ENCODE measurements around the gene ANXA5.
"Not testable (repeated sequence)": the region's sequence is repeated elsewhere in the genome, so short reads cannot be mapped to it uniquely, and the experiment has no call there.

The ANXA5 gene

GRCh38 chr4:121737846-121738554, 41.2 kb upstream of the ANXA5 start:
- no peak for TF ChIP-seq CTCF (IDR thresholded peaks at IDR 0.05; ENCODE audit: low read depth, low read length, missing control alignments)
- no peak for DNase-seq (ENCODE audit: extremely low read depth, low read depth)
- no peak overlapping the region for H3K4me3 ChIP-seq (replicated peaks; ENCODE audit: low read depth, low read length)

GRCh38 chr4:121736735-121737351, 40.1 kb upstream of the ANXA5 start:
- DNase-seq (ENCODE audit: extremely low read depth, low read depth) = peak; percentile 36
- no peak overlapping the region for H3K4me3 ChIP-seq (replicated peaks; ENCODE audit: low read depth, low read length)
- TF ChIP-seq CTCF (IDR thresholded peaks at IDR 0.05; ENCODE audit: low read depth, low read length, missing control alignments) = peak; percentile 60

GRCh38 chr4:121734571-121734970, 37.8 kb upstream of the ANXA5 start:
- DNase-seq (ENCODE audit: extremely low read depth, low read depth) = no peak
- no peak for TF ChIP-seq CTCF (IDR thresholded peaks at IDR 0.05; ENCODE audit: low read depth, low read length, missing control alignments)
- H3K4me3 ChIP-seq (replicated peaks; ENCODE audit: low read depth, low read length) = no peak overlapping the region

- no peak for TF ChIP-seq CTCF (IDR thresholded peaks at IDR 0.05; ENCODE audit: low read depth, low read length, missing control alignments)
Measured at GRCh38 chr4:121733942-121734341, 37.2 kb upstream of the ANXA5 start.

GRCh38 chr4:121729753-121730152, 33.0 kb upstream of the ANXA5 start:
- not testable (repeated sequence) for DNase-seq (ENCODE audit: extremely low read depth, low read depth); H3K4me3 ChIP-seq (replicated peaks; ENCODE audit: low read depth, low read length)

More at GRCh38 chr4:121733942-121734341, 37.2 kb upstream of the ANXA5 start:
- DNase-seq (ENCODE audit: extremely low read depth, low read depth) = no peak
- no peak overlapping the region for H3K4me3 ChIP-seq (replicated peaks; ENCODE audit: low read depth, low read length)

GRCh38 chr4:121728798-121729226, 32.0 kb upstream of the ANXA5 start:
- TF ChIP-seq CTCF (IDR thresholded peaks at IDR 0.05; ENCODE audit: low read depth, low read length, missing control alignments) = no peak
- DNase-seq (ENCODE audit: extremely low read depth, low read depth) = peak; percentile 22
- no peak overlapping the region for H3K4me3 ChIP-seq (replicated peaks; ENCODE audit: low read depth, low read length)

- H3K4me3 ChIP-seq (replicated peaks; ENCODE audit: low read depth, low read length) = no peak overlapping the region
- no peak for DNase-seq (ENCODE audit: extremely low read depth, low read depth)
- TF ChIP-seq CTCF (IDR thresholded peaks at IDR 0.05; ENCODE audit: low read depth, low read length, missing control alignments) = no peak
Measured at GRCh38 chr4:121728066-121728465, 31.3 kb upstream of the ANXA5 start.

All from HFF-Myc (cell line).